A673 (cell line): ENCODE results near the gene BATF3. TPM values are rescaled to one million over a fixed set of nuclear protein-coding genes. Genes with fewer than 3 reads are reported as not detected.

Experiments
- BruUV-seq: library from RNA; stranded (reverse); fragments of 400-500 nt; replicated peaks from 2 replicates; lab custom pipeline; 2021; lab: Mats Ljungman, UMichigan
- CTCF ChIA-PET: fragments of 300-600 bp; sonication (Branson Sonifier 250); formaldehyde crosslinking; loops from one replicate; lab custom pipeline; 2022; ENCODE audit warnings: antibody characterized with exemption; lab: Charles Lee
- POLR2A ChIA-PET: fragments of 300-600 bp; sonication (Branson Sonifier 250); formaldehyde crosslinking; loops from one replicate; lab custom pipeline; 2022; ENCODE audit warnings: antibody characterized with exemption; ENCODE audit not compliant: low non-redundant PET; lab: Charles Lee
- DNase-seq: peaks from one replicate; pipeline ENCODE4 v3.0.0-alpha.2; 2015; ENCODE audit warnings: low spot score
- H3K27ac ChIP-seq: fragments of 200-600 bp; sonication (generic); 2 replicates; pipeline ENCODE4 v1.5.1; 2016; ENCODE audit warnings: mixed run types, low read depth, mild to moderate bottlenecking, mixed read lengths, antibody characterized with exemption, low read length; ENCODE audit not compliant: poor library complexity, severe bottlenecking
- H3K27me3 ChIP-seq: fragments of 200-600 bp; sonication (generic); replicated peaks from 2 replicates; pipeline ENCODE4 v1.6.1; 2017; ENCODE audit warnings: mixed run types, low read depth, mild to moderate bottlenecking, mixed read lengths, antibody characterized with exemption, low read length; ENCODE audit not compliant: insufficient read depth, poor library complexity
- H3K36me3 ChIP-seq: fragments of 200-600 bp; sonication (generic); 2 replicates; pipeline ENCODE4 v1.6.1; 2016; ENCODE audit warnings: mixed run types, mild to moderate bottlenecking, mixed read lengths, antibody characterized with exemption, low read length; ENCODE audit not compliant: insufficient read depth, poor library complexity, severe bottlenecking
- H3K4me1 ChIP-seq: fragments of 200-600 bp; sonication (generic); 2 replicates; pipeline ENCODE4 v1.6.1; 2017; ENCODE audit warnings: mixed run types, mild to moderate bottlenecking, mixed read lengths, antibody characterized with exemption, low read length; ENCODE audit not compliant: insufficient read depth, poor library complexity, severe bottlenecking
- H3K4me3 ChIP-seq: fragments of 200-600 bp; sonication (generic); 2 replicates; pipeline ENCODE4 v1.5.1; 2016; ENCODE audit warnings: low read depth, mixed run types, mild to moderate bottlenecking, mixed read lengths, low read length; ENCODE audit not compliant: poor library complexity, severe bottlenecking
- H3K9me3 ChIP-seq: fragments of 200-600 bp; sonication (generic); 2 replicates; pipeline ENCODE4 v1.6.1; 2016; ENCODE audit warnings: mixed run types, low read depth, mild to moderate bottlenecking, mixed read lengths, antibody characterized with exemption, low read length; ENCODE audit not compliant: poor library complexity, severe bottlenecking
- EZH2 ChIP-seq: fragments of 200-600 bp; sonication (generic); IDR thresholded peaks from 2 replicates; pipeline ENCODE4 v1.6.1; 2017; ENCODE audit warnings: borderline replicate concordance, low read depth, mild to moderate bottlenecking, mixed read lengths, antibody characterized with exemption, low read length; ENCODE audit not compliant: poor library complexity, severe bottlenecking
- intact Hi-C: fragments of 100-400 bp; cut with micrococcal nuclease; formaldehyde crosslinking; loops from one replicate; pipeline ENCODE4 v1.10.0; 2022; ENCODE audit not compliant: unreplicated experiment
- total RNA-seq: library from RNA; stranded (reverse); gene quantifications from 2 replicates; pipeline ENCODE4 v1.2.3, GENCODE V29; 2021
- TF ChIP-seq, protein P1 (sequence below): fragments of 300-800, 200-600 bp; sonication (generic); conservative IDR thresholded peaks from 2 replicates; pipeline ENCODE4 v1.5.1; 2017; ENCODE audit warnings: low read depth, mild to moderate bottlenecking, antibody characterized with exemption, low read length, moderate library complexity, mixed read lengths

The BATF3 gene
- total RNA-seq, 1 experiment from 2014 or later = 6.9 TPM

DNA sequence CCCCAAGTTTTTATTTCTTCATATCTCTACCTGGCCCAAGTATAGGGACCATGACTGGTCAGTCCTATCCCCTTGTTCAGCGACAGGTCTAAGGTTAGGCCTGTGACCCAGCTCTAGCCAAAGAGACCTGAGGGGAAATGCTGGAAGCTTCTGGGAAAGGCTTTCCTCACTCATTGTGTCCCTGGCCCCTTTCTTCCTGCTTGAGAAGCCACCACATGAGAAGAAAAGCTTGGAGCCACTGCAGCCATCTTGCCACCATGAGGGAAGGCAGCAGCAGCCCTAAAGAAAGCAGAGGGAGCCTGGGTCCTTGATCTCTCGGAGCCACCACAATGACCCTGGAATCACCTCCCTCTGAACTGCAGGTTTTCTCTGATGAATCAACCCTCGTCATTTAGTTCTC is 47.7 kb downstream of the BATF3 start:
- no TSS peak for BruUV-seq
- DNase-seq = no peak
- Histone ChIP-seq H3K4me3 (no peak overlapping the region), H3K27ac (no peak overlapping the region), H3K27me3 (no peaks in the 10 kb centered on the region), H3K4me1 (no peaks in the 10 kb centered on the region), H3K36me3 (no peaks in the 10 kb centered on the region), H3K9me3 (no peaks in the 10 kb centered on the region)
- CTCF ChIA-PET = no interaction called here
- POLR2A ChIA-PET = no interaction called here
- intact Hi-C loops = no loop called here
- no peak for TF ChIP-seq EZH2
- TF ChIP-seq, protein P1, sequence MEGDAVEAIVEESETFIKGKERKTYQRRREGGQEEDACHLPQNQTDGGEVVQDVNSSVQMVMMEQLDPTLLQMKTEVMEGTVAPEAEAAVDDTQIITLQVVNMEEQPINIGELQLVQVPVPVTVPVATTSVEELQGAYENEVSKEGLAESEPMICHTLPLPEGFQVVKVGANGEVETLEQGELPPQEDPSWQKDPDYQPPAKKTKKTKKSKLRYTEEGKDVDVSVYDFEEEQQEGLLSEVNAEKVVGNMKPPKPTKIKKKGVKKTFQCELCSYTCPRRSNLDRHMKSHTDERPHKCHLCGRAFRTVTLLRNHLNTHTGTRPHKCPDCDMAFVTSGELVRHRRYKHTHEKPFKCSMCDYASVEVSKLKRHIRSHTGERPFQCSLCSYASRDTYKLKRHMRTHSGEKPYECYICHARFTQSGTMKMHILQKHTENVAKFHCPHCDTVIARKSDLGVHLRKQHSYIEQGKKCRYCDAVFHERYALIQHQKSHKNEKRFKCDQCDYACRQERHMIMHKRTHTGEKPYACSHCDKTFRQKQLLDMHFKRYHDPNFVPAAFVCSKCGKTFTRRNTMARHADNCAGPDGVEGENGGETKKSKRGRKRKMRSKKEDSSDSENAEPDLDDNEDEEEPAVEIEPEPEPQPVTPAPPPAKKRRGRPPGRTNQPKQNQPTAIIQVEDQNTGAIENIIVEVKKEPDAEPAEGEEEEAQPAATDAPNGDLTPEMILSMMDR = no peak

DNA sequence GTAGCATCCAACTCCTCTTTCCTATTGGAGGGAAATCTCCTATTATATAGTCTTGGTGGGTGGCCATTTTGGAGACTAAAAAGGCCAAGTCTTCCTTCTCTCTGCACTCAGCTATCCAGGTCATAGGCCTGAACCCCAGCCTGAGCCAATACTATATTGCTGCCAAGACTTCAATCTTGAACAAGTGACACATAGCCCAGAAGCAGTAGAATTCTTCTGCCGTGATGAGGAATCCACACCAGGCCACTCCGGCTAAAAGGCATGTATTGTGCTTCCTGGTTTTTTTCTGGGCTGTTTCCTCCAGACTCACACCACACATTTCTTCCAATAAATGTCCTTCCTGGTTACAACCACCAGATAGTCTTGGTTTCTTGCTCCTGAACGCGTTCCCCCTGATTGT is 48.1 kb downstream of the BATF3 start:
- Histone ChIP-seq H3K27me3 (no peaks in the 10 kb centered on the region), H3K27ac (no peak overlapping the region), H3K36me3 (no peaks in the 10 kb centered on the region), H3K4me3 (no peak overlapping the region), H3K4me1 (no peaks in the 10 kb centered on the region), H3K9me3 (no peaks in the 10 kb centered on the region)
- DNase-seq = no peak
- CTCF ChIA-PET = no interaction called here
- no peak for TF ChIP-seq EZH2
- TF ChIP-seq, protein P1 = no peak
- no TSS peak for BruUV-seq
- POLR2A ChIA-PET = no interaction called here
- intact Hi-C loops = no loop called here

DNA sequence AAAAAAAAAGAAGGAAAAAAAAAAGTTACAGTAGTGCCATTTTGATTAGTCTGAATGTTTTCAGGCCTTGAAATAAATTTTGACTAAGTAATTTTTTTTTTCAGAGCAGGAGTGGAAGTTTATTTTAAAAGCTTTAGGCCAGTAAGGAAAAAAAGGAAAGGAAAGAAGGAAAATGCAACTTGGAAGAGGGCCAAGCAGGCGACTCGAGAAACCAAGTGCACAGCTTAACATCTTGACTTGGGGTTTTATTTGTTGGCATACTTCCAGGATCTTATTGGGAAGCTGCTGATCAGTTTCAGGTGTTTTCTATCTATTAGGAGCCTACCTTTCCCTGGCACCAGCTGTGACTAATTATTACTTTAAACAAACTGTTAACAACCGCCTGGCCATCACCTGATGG is 49.4 kb downstream of the BATF3 start:
- TF ChIP-seq, protein P1 = no peak
- TF ChIP-seq EZH2 = no peak
- Histone ChIP-seq H3K4me1 (no peaks in the 10 kb centered on the region), H3K9me3 (no peaks in the 10 kb centered on the region), H3K27me3 (no peaks in the 10 kb centered on the region), H3K4me3 (no peak overlapping the region), H3K27ac (no peak overlapping the region), H3K36me3 (no peaks in the 10 kb centered on the region)
- no TSS peak for BruUV-seq
- intact Hi-C loops = no loop called here
- ChIA-PET POLR2A (no interaction called here), CTCF (no interaction called here)
- no peak for DNase-seq
